ENCODE data around the gene ITGB2.

Gene ITGB2

GRCh38 chr21:44907966-44908895 is 12.5 kb downstream of the ITGB2 start:
- no peak overlapping the region for H3K4me3 ChIP-seq (ENCODE audit: low read length, poor library complexity, severe bottlenecking)
- H3K4me2 ChIP-seq (ENCODE audit: low read depth, low read length, poor library complexity, severe bottlenecking) = no peak overlapping the region
- H4K20me1 ChIP-seq (ENCODE audit: insufficient read depth, low read length, poor library complexity, severe bottlenecking) = no peaks in the 10 kb centered on the region
- H3K4me1 ChIP-seq (ENCODE audit: insufficient read depth, low read length, poor library complexity, severe bottlenecking) = peaks cover 23% of the 10 kb centered on the region
- H3K36me3 ChIP-seq (ENCODE audit: insufficient read depth, low read length) = peaks cover 18% of the 10 kb centered on the region; the same call in 1 of the 2 replicates
- H3K79me2 ChIP-seq (ENCODE audit: insufficient read depth, low read length) = peaks cover 28% of the 10 kb centered on the region
- H3F3A ChIP-seq (ENCODE audit: low read depth) = no peaks in the 10 kb centered on the region
- H3K9me3 ChIP-seq (ENCODE audit: insufficient read depth, low read depth, low read length) = no peaks in the 10 kb centered on the region
- no peak overlapping the region for H3K9ac ChIP-seq (ENCODE audit: low read depth, low read length, poor library complexity, severe bottlenecking)
- H2AFZ ChIP-seq (ENCODE audit: low read length) = no peak overlapping the region
- TF ChIP-seq CTCF (conservative IDR thresholded peaks at IDR 0.05; ENCODE audit: low read length) (no peak), EZH2phosphoT487 (IDR thresholded peaks at IDR 0.05; ENCODE audit: borderline replicate concordance) (no peak)
- no peaks in the 10 kb centered on the region for H3K27me3 ChIP-seq (ENCODE audit: insufficient read depth, low read length, poor library complexity, severe bottlenecking)
- no peaks in the 10 kb centered on the region for H3K9me2 ChIP-seq (replicated peaks; ENCODE audit: low read depth, low read length)

GRCh38 chr21:44907225-44907965 is 13.3 kb downstream of the ITGB2 start:
- Histone ChIP-seq H3K79me2 (ENCODE audit: insufficient read depth, low read length) (peaks cover 22% of the 10 kb centered on the region; the same call in 1 of the 2 replicates), H3K4me2 (ENCODE audit: low read depth, low read length, poor library complexity, severe bottlenecking) (no peak overlapping the region), H3K4me3 (ENCODE audit: low read length, poor library complexity, severe bottlenecking) (no peak overlapping the region)

GRCh38 chr21:44905728-44906090 is 15.0 kb downstream of the ITGB2 start:
- Histone ChIP-seq H3K4me1 (ENCODE audit: insufficient read depth, low read length, poor library complexity, severe bottlenecking) (peaks cover 2% of the 10 kb centered on the region), H2AFZ (ENCODE audit: low read length) (no peak overlapping the region), H3K27me3 (ENCODE audit: insufficient read depth, low read length, poor library complexity, severe bottlenecking) (no peaks in the 10 kb centered on the region), H3K4me3 (ENCODE audit: low read length, poor library complexity, severe bottlenecking) (no peak overlapping the region), H3K36me3 (ENCODE audit: insufficient read depth, low read length) (peaks cover 43% of the 10 kb centered on the region; the same call in 1 of the 2 replicates), H3K9me2 (replicated peaks; ENCODE audit: low read depth, low read length) (no peaks in the 10 kb centered on the region), H3F3A (ENCODE audit: low read depth) (no peaks in the 10 kb centered on the region), H4K20me1 (ENCODE audit: insufficient read depth, low read length, poor library complexity, severe bottlenecking) (no peaks in the 10 kb centered on the region), H3K4me2 (ENCODE audit: low read depth, low read length, poor library complexity, severe bottlenecking) (no peak overlapping the region), H3K79me2 (ENCODE audit: insufficient read depth, low read length) (peaks cover 5% of the 10 kb centered on the region; the same call in 1 of the 2 replicates), H3K9ac (ENCODE audit: low read depth, low read length, poor library complexity, severe bottlenecking) (no peak overlapping the region), H3K9me3 (ENCODE audit: insufficient read depth, low read depth, low read length) (no peaks in the 10 kb centered on the region)
- no peak for TF ChIP-seq EZH2phosphoT487 (IDR thresholded peaks at IDR 0.05; ENCODE audit: borderline replicate concordance)
- no peak for TF ChIP-seq CTCF (conservative IDR thresholded peaks at IDR 0.05; ENCODE audit: low read length)

More at GRCh38 chr21:44907225-44907965, 13.3 kb downstream of the ITGB2 start:
- Histone ChIP-seq H3K9me3 (ENCODE audit: insufficient read depth, low read depth, low read length) (no peaks in the 10 kb centered on the region), H3K9ac (ENCODE audit: low read depth, low read length, poor library complexity, severe bottlenecking) (no peak overlapping the region), H2AFZ (ENCODE audit: low read length) (no peak overlapping the region), H3K9me2 (replicated peaks; ENCODE audit: low read depth, low read length) (no peaks in the 10 kb centered on the region), H3K4me1 (ENCODE audit: insufficient read depth, low read length, poor library complexity, severe bottlenecking) (peaks cover 19% of the 10 kb centered on the region), H3F3A (ENCODE audit: low read depth) (no peaks in the 10 kb centered on the region), H3K36me3 (ENCODE audit: insufficient read depth, low read length) (peaks cover 26% of the 10 kb centered on the region; the same call in 1 of the 2 replicates), H4K20me1 (ENCODE audit: insufficient read depth, low read length, poor library complexity, severe bottlenecking) (no peaks in the 10 kb centered on the region), H3K27me3 (ENCODE audit: insufficient read depth, low read length, poor library complexity, severe bottlenecking) (no peaks in the 10 kb centered on the region)
- no peak for TF ChIP-seq EZH2phosphoT487 (IDR thresholded peaks at IDR 0.05; ENCODE audit: borderline replicate concordance)

All from Loucy (cell line).